Measurements from ENCODE around the gene PDIA4. TPM values are rescaled to one million over a fixed set of nuclear protein-coding genes. Genes with fewer than 3 reads are reported as not detected.

PDIA4 gene
- total RNA-seq, 4 donors from 2014 or later: 48.6 to 61.8 (median 57.4) TPM

DNA sequence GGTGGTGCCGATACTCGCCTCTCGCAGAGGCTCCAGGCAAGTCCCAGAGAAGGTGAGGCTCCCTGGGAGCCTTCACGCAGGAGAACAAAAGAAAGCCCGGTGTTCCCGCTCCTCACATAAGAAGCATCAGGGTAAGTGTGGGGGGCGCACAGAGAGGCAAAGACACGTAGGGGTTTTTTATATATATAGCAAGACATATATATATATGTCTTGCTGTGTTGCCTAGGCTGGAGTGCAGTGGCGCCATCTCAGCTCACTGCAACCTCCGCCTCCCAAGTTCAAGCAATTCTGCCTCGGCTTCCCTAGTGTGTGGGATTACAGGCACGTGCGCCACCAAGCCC is 61.3 kb downstream of the PDIA4 start:
- WGBS: 31% methylated on average over 13 of the region's 13 CpGs
- H3K4me3 ChIP-seq: peak overlapping the region; percentile 40
- H3K4me1 ChIP-seq: peaks cover 14% of the 10 kb centered on the region
- H3K36me3 ChIP-seq: no peaks in the 10 kb centered on the region
- H3K9me3 ChIP-seq: no peaks in the 10 kb centered on the region
- no peak overlapping the region for H3K27ac ChIP-seq
- no peaks in the 10 kb centered on the region for H3K27me3 ChIP-seq
- no peak for DNase-seq (ENCODE audit: low spot score in 2 of 2)
- TF ChIP-seq POLR2AphosphoS5 (IDR thresholded peaks at IDR 0.05): no peak
- TF ChIP-seq, protein P1, sequence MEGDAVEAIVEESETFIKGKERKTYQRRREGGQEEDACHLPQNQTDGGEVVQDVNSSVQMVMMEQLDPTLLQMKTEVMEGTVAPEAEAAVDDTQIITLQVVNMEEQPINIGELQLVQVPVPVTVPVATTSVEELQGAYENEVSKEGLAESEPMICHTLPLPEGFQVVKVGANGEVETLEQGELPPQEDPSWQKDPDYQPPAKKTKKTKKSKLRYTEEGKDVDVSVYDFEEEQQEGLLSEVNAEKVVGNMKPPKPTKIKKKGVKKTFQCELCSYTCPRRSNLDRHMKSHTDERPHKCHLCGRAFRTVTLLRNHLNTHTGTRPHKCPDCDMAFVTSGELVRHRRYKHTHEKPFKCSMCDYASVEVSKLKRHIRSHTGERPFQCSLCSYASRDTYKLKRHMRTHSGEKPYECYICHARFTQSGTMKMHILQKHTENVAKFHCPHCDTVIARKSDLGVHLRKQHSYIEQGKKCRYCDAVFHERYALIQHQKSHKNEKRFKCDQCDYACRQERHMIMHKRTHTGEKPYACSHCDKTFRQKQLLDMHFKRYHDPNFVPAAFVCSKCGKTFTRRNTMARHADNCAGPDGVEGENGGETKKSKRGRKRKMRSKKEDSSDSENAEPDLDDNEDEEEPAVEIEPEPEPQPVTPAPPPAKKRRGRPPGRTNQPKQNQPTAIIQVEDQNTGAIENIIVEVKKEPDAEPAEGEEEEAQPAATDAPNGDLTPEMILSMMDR (IDR thresholded peaks at IDR 0.05): no peak
- TF ChIP-seq POLR2A (IDR thresholded peaks at IDR 0.05): no peak
- no peak for TF ChIP-seq EP300 (IDR thresholded peaks at IDR 0.05)

DNA sequence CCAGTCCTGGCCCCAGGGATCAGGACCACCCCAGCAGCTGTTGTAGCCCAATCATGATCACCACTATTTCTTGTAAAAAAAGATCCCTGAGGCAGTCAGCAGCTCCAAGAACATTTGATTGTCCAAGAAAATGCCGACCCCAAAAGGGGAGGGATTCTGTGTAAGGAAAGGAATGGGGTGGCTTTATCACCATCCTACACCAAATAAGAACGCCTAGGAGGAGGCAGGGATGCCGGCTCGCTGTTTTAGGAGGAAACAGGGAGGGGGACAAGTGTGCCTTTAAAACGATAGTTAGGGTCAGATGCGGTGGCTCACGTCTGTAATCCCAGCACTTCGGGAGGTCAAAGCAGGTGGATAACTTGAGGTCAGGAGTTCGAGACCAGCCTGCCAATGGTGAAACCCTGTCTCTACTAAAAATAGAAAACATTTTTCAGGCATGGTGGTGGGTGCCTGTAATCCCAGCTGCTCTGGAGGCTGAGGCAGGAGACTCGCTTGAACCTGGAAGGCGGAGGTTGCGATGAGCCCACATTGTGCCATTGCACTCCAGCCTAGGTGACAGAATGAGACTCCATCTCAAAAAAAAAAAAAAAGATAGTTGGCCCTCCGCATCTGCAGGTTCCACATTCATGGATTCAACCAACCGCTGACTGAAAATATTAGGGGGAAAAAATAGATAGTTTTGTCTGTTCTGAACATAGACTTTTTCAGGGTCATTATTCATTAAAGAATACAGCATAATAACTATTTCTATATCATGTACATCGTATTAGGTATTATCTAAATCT is 63.6 kb downstream of the PDIA4 start:
- 48% methylated on average over 15 of the region's 15 CpGs for WGBS
- H3K4me3 ChIP-seq: peak overlapping the region; percentile 56
- no peaks in the 10 kb centered on the region for H3K27me3 ChIP-seq
- peak overlapping the region; percentile 64 for H3K27ac ChIP-seq
- H3K9me3 ChIP-seq: no peaks in the 10 kb centered on the region
- TF ChIP-seq POLR2A (IDR thresholded peaks at IDR 0.05) (no peak), POLR2AphosphoS5 (IDR thresholded peaks at IDR 0.05) (no peak), EP300 (IDR thresholded peaks at IDR 0.05) (no peak)
- TF ChIP-seq, protein P1 (IDR thresholded peaks at IDR 0.05): no peak
- no peaks in the 10 kb centered on the region for H3K36me3 ChIP-seq
- H3K4me1 ChIP-seq: peaks cover 14% of the 10 kb centered on the region
- no peak for DNase-seq (ENCODE audit: low spot score in 2 of 2)

DNA sequence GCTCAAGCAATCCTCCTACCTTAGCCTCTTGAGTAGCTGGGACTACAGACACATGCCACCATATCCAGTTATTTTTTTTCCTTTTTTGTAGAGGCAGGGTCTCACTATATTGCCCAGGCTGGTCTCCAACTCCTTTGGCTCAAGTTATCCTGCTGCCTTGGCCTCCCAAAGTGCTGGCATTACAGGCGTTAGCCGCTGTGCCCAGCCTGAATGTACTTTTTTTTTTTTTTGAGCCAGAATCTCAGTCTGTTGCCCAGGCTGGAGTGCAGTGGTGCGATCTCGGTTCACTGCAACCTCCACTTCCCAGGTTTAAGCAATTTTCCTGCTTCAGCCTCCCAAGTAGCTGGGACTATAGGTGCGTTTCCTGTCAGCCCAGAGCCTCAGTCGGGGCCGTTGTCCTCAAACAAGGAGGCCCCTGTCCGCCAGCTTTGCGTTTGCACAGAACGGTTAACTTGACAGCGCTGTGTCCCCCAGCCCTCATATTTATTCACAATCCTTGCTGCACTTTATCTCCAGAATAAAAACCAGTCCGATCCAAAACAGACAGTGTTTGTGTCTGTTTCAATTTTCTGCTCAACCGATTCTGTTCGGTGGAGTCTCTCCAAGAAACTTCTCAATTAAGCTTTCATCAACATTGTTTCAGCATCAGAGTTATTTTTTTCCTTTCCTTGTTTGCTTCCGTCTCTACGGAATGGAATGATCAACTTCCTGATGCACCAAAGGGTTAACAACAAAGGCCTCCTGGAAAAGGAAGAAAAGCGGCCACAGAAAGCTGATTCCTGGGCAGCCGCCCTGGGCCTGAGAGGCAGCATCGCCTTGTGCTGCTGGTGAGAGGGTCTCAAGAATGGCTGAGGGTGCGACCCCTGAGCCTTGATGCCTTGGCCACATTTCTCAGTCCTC is 64.5 kb downstream of the PDIA4 start:
- no peaks in the 10 kb centered on the region for H3K9me3 ChIP-seq
- WGBS: 24% methylated on average over 20 of the region's 20 CpGs
- H3K27me3 ChIP-seq: no peaks in the 10 kb centered on the region
- peak overlapping the region; percentile 64 for H3K27ac ChIP-seq
- peaks cover 14% of the 10 kb centered on the region for H3K4me1 ChIP-seq
- TF ChIP-seq, protein P1 (IDR thresholded peaks at IDR 0.05): no peak
- TF ChIP-seq POLR2A (IDR thresholded peaks at IDR 0.05) (no peak), EP300 (IDR thresholded peaks at IDR 0.05) (no peak), POLR2AphosphoS5 (IDR thresholded peaks at IDR 0.05) (no peak)
- peak overlapping the region; percentile 56 for H3K4me3 ChIP-seq
- DNase-seq (ENCODE audit: low spot score in 2 of 2): no peak
- H3K36me3 ChIP-seq: no peaks in the 10 kb centered on the region

DNA sequence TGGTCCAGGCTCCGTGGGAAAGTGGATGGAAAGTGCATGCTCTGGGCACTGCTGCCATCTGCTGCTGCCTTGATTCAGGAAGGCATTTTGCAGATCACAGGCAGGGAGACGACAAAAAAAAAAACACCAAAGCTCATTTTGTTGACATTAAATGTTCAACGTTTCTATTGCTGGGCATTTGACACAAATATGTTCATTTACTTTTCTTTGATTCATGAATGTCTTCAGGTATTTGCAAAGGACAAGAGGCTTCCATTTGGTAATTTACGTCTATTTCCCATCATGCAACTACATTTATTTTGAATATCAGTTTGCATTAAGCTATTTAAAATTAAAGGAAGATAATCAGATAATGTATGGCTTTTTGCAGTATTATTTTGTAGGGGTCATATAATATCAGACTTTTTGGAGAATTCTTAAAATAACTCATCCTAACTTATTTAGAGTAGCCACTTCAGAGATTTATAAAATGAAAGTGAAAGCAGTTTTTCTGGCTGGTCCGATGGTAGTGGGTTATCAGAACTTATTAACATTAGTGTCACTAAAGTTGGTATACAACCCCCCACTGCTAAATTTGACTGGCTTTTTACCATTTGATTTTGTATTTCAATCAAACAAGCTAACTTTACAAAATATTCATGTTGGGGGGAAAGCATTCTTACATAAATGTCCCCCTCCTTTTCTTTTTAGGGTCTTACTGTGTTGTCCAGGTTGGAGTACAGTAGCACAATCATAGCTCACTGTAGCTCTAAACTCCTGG is 65.3 kb downstream of the PDIA4 start:
- no peaks in the 10 kb centered on the region for H3K36me3 ChIP-seq
- under 1% methylated on average over 5 of the region's 5 CpGs for WGBS
- no peak for DNase-seq (ENCODE audit: low spot score in 2 of 2)
- H3K4me1 ChIP-seq: peaks cover 14% of the 10 kb centered on the region
- H3K4me3 ChIP-seq: peak overlapping the region; percentile 56
- peak overlapping the region; percentile 64 for H3K27ac ChIP-seq
- no peaks in the 10 kb centered on the region for H3K9me3 ChIP-seq
- no peaks in the 10 kb centered on the region for H3K27me3 ChIP-seq
- no peak for TF ChIP-seq EP300 (IDR thresholded peaks at IDR 0.05)
- TF ChIP-seq, protein P1 (IDR thresholded peaks at IDR 0.05): peak; percentile 49 to 63
